Glutamatergic neuron (in vitro differentiated cells): Measurements from ENCODE around the gene CLK3. TPM values are rescaled to one million over a fixed set of nuclear protein-coding genes. Genes with fewer than 3 reads are reported as not detected.

Experiments used
- DNase-seq: peaks from one replicate; pipeline ENCODE4 v3.0.0; 2022
- H3K27ac Mint-ChIP-seq: one replicate; pipeline ENCODE4 v1.8.0; 2020; ENCODE audit warnings: mild to moderate bottlenecking, mixed read lengths, inconsistent platforms; ENCODE audit not compliant: unreplicated experiment
- H3K27me3 Mint-ChIP-seq: one replicate; pipeline ENCODE4 v1.8.0; 2020; ENCODE audit warnings: mild to moderate bottlenecking, moderate library complexity, mixed read lengths, inconsistent platforms; ENCODE audit not compliant: unreplicated experiment
- H3K36me3 Mint-ChIP-seq: one replicate; pipeline ENCODE4 v1.8.0; 2020; ENCODE audit warnings: mild to moderate bottlenecking, mixed read lengths, inconsistent platforms; ENCODE audit not compliant: unreplicated experiment
- H3K4me1 Mint-ChIP-seq: one replicate; pipeline ENCODE4 v1.8.0; 2020; ENCODE audit warnings: mild to moderate bottlenecking, low read depth, mixed read lengths, inconsistent platforms; ENCODE audit not compliant: unreplicated experiment
- H3K4me3 Mint-ChIP-seq: one replicate; pipeline ENCODE4 v1.8.0; 2020; ENCODE audit warnings: mild to moderate bottlenecking, mixed read lengths, inconsistent platforms; ENCODE audit not compliant: unreplicated experiment
- H3K9me3 Mint-ChIP-seq: one replicate; pipeline ENCODE4 v1.8.0; 2020; ENCODE audit warnings: mild to moderate bottlenecking, moderate library complexity, mixed read lengths, inconsistent platforms; ENCODE audit not compliant: unreplicated experiment
- total RNA-seq: library from RNA; stranded (reverse); fragmentation: NEBNext Ultra II Directional; extraction: Animal tissue kit (Norgen Biotek cat#: 25700); gene quantifications from one replicate; pipeline ENCODE4 v1.2.1, GENCODE V29; 2021; ENCODE audit not compliant: unreplicated experiment
- TF ChIP-seq, protein P1 (sequence below): fragments of 200-600 bp; sonication (generic); IDR thresholded peaks from one replicate; pipeline ENCODE4 v1.5.0; 2021; ENCODE audit not compliant: partially characterized antibody, unreplicated experiment

Gene CLK3
- total RNA-seq, 1 donor from 2014 or later = 99.7 TPM

GRCh38 chr15:74664028-74664616, 48.5 kb downstream of the CLK3 start:
- no peak for DNase-seq
- Mint-ChIP-seq H3K9me3 (no peaks in the 10 kb centered on the region), H3K27ac (no peak overlapping the region), H3K36me3 (no peaks in the 10 kb centered on the region), H3K4me1 (peaks cover 6% of the 10 kb centered on the region), H3K4me3 (no peak overlapping the region), H3K27me3 (no peaks in the 10 kb centered on the region)
- TF ChIP-seq, protein P1, sequence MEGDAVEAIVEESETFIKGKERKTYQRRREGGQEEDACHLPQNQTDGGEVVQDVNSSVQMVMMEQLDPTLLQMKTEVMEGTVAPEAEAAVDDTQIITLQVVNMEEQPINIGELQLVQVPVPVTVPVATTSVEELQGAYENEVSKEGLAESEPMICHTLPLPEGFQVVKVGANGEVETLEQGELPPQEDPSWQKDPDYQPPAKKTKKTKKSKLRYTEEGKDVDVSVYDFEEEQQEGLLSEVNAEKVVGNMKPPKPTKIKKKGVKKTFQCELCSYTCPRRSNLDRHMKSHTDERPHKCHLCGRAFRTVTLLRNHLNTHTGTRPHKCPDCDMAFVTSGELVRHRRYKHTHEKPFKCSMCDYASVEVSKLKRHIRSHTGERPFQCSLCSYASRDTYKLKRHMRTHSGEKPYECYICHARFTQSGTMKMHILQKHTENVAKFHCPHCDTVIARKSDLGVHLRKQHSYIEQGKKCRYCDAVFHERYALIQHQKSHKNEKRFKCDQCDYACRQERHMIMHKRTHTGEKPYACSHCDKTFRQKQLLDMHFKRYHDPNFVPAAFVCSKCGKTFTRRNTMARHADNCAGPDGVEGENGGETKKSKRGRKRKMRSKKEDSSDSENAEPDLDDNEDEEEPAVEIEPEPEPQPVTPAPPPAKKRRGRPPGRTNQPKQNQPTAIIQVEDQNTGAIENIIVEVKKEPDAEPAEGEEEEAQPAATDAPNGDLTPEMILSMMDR = no peak

- peaks cover 6% of the 10 kb centered on the region for H3K4me1 Mint-ChIP-seq
- H3K27me3 Mint-ChIP-seq = no peaks in the 10 kb centered on the region
- H3K4me3 Mint-ChIP-seq = no peak overlapping the region
- no peak for DNase-seq
- H3K36me3 Mint-ChIP-seq = no peaks in the 10 kb centered on the region
- H3K9me3 Mint-ChIP-seq = no peaks in the 10 kb centered on the region
- TF ChIP-seq, protein P1 = no peak
- no peak overlapping the region for H3K27ac Mint-ChIP-seq
Measured at GRCh38 chr15:74664670-74665069, 49.0 kb downstream of the CLK3 start.

- H3K9me3 Mint-ChIP-seq = no peaks in the 10 kb centered on the region
- H3K4me3 Mint-ChIP-seq = no peak overlapping the region
- H3K4me1 Mint-ChIP-seq = peaks cover 6% of the 10 kb centered on the region
- no peaks in the 10 kb centered on the region for H3K27me3 Mint-ChIP-seq
- H3K27ac Mint-ChIP-seq = no peak overlapping the region
- H3K36me3 Mint-ChIP-seq = no peaks in the 10 kb centered on the region
- TF ChIP-seq, protein P1 = no peak
- no peak for DNase-seq
Measured at GRCh38 chr15:74667975-74668374, 52.3 kb downstream of the CLK3 start.

- no peak for DNase-seq
- no peak overlapping the region for H3K27ac Mint-ChIP-seq
- peaks cover 2% of the 10 kb centered on the region for H3K27me3 Mint-ChIP-seq
- no peaks in the 10 kb centered on the region for H3K36me3 Mint-ChIP-seq
- TF ChIP-seq, protein P1 = no peak
- no peak overlapping the region for H3K4me3 Mint-ChIP-seq
- H3K4me1 Mint-ChIP-seq = no peaks in the 10 kb centered on the region
- H3K9me3 Mint-ChIP-seq = no peaks in the 10 kb centered on the region
Measured at GRCh38 chr15:74669627-74670026, 54.0 kb downstream of the CLK3 start.

DNA sequence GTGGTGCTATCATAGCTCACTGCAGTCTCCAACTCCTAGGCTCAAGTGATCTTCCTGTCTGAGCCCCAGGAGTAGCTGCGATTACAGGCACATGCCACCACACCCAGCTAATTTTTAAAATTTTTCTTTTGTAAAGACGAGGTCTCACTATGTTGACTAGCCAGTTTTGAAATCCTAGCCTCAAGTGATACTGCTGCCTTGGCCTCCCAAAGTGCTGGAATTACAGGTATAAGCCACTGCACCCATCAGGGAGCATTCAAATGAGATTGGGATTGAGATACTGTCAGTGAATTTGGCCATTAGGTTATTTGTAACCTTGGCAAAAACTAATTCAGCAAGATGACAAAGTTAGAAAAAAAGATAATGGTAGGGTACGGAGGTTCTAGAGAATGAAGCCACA, 58.5 kb downstream of the CLK3 start:
- TF ChIP-seq, protein P1 = no peak
- H3K27me3 Mint-ChIP-seq = peaks cover 2% of the 10 kb centered on the region
- H3K36me3 Mint-ChIP-seq = no peaks in the 10 kb centered on the region
- H3K27ac Mint-ChIP-seq = no peak overlapping the region
- no peak for DNase-seq
- no peaks in the 10 kb centered on the region for H3K9me3 Mint-ChIP-seq
- no peaks in the 10 kb centered on the region for H3K4me1 Mint-ChIP-seq
- no peak overlapping the region for H3K4me3 Mint-ChIP-seq
